Measurements from ENCODE around the gene ITGA5.

ITGA5 gene

GRCh38 chr12:54407183-54407905 is 11.7 kb downstream of the ITGA5 start:
- no peak for TF ChIP-seq CTCF (IDR thresholded peaks at IDR 0.05; ENCODE audit: low read depth, low read length, missing control alignments)
- in situ Hi-C loops (cut with HindIII; ENCODE audit: low sequenced_read_pairs) = no loop called here
- no peak overlapping the region for H3K4me3 ChIP-seq (ENCODE audit: low read depth, low read length)
- DNase-seq (ENCODE audit: low read depth) = no peak

- no peak for DNase-seq (ENCODE audit: low read depth)
- no peak overlapping the region for H3K4me3 ChIP-seq (ENCODE audit: low read depth, low read length)
- in situ Hi-C loops (cut with HindIII; ENCODE audit: low sequenced_read_pairs) = no loop called here
- TF ChIP-seq CTCF (IDR thresholded peaks at IDR 0.05; ENCODE audit: low read depth, low read length, missing control alignments) = no peak
These were observed 13.5 kb downstream of the ITGA5 start for GRCh38 chr12:54405573-54405972.

- no peak overlapping the region for H3K4me3 ChIP-seq (ENCODE audit: low read depth, low read length)
- in situ Hi-C loops (cut with HindIII; ENCODE audit: low sequenced_read_pairs) = no loop called here
- DNase-seq (ENCODE audit: low read depth) = no peak
- no peak for TF ChIP-seq CTCF (IDR thresholded peaks at IDR 0.05; ENCODE audit: low read depth, low read length, missing control alignments)
These were observed 14.0 kb downstream of the ITGA5 start for GRCh38 chr12:54405106-54405505.

- peak; percentile 96 for TF ChIP-seq CTCF (IDR thresholded peaks at IDR 0.05; ENCODE audit: low read depth, low read length, missing control alignments)
- no peak for DNase-seq (ENCODE audit: low read depth)
- in situ Hi-C loops (cut with HindIII; ENCODE audit: low sequenced_read_pairs) = no loop called here
- H3K4me3 ChIP-seq (ENCODE audit: low read depth, low read length) = no peak overlapping the region
These were observed 14.7 kb downstream of the ITGA5 start for GRCh38 chr12:54404061-54405004.

- no peak overlapping the region for H3K4me3 ChIP-seq (ENCODE audit: low read depth, low read length)
- DNase-seq (ENCODE audit: low read depth) = no peak
- TF ChIP-seq CTCF (IDR thresholded peaks at IDR 0.05; ENCODE audit: low read depth, low read length, missing control alignments) = no peak
- in situ Hi-C loops (cut with HindIII; ENCODE audit: low sequenced_read_pairs) = no loop called here
These were observed 17.9 kb downstream of the ITGA5 start for GRCh38 chr12:54401119-54401518.

GRCh38 chr12:54398995-54399793 is 19.9 kb downstream of the ITGA5 start:
- in situ Hi-C loops (cut with HindIII; ENCODE audit: low sequenced_read_pairs) = no loop called here
- TF ChIP-seq CTCF (IDR thresholded peaks at IDR 0.05; ENCODE audit: low read depth, low read length, missing control alignments) = peak; percentile 100
- H3K4me3 ChIP-seq (ENCODE audit: low read depth, low read length) = no peak overlapping the region
- peak; percentile 76 for DNase-seq (ENCODE audit: low read depth)
